ENCODE results near the gene FGFR2.

DNA sequence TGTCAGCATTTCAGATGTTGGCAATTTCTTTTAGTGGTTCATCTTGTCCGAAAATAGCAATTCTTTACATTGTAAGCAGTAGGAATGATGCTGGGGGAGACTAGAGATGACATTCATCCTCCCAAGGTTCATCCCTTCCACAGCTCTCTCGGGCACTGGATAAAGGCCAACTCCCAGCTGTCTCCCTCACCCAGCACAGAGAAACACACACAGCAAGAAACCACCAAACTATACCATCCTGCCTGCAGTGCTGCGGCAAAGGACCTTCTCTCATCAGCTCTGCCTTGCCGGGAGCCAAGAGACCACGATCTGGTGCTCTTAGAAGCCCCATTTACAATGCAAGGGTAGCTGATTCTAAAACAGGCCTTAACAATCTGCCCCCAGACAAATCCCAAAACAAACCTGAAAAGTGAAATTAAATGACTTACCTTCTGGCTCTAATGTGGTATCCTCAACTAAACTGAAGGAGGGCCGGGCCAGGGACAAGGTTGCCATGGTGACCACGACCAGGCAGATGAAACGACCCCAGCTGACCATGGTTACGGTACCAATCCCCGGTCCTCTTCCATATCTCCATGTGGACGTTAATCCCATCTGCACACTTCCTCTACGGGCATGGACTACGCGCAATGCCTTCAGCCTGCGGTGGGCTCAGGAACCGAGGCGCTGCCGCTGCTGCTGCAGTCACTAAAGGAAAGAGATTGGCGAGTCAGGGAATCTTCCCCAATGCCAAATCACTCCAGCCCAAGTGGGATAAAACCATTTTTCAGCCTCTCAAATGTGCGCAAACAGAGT, 4.8 kb downstream of the FGFR2 start:
- TF ChIP-seq, protein P1, sequence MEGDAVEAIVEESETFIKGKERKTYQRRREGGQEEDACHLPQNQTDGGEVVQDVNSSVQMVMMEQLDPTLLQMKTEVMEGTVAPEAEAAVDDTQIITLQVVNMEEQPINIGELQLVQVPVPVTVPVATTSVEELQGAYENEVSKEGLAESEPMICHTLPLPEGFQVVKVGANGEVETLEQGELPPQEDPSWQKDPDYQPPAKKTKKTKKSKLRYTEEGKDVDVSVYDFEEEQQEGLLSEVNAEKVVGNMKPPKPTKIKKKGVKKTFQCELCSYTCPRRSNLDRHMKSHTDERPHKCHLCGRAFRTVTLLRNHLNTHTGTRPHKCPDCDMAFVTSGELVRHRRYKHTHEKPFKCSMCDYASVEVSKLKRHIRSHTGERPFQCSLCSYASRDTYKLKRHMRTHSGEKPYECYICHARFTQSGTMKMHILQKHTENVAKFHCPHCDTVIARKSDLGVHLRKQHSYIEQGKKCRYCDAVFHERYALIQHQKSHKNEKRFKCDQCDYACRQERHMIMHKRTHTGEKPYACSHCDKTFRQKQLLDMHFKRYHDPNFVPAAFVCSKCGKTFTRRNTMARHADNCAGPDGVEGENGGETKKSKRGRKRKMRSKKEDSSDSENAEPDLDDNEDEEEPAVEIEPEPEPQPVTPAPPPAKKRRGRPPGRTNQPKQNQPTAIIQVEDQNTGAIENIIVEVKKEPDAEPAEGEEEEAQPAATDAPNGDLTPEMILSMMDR (IDR thresholded peaks at IDR 0.05) = no peak
- TF ChIP-seq RFX5 (IDR thresholded peaks at IDR 0.05; ENCODE audit: low read length) (no peak), CHD2 (IDR thresholded peaks at IDR 0.05; ENCODE audit: low read length, partially characterized antibody) (no peak), ELF1 (IDR thresholded peaks at IDR 0.05) (no peak), POLR2AphosphoS5 (IDR thresholded peaks at IDR 0.05; ENCODE audit: low read depth, low read length) (no peak), FOXM1 (IDR thresholded peaks at IDR 0.05; ENCODE audit: low read depth) (no peak), RCOR1 (IDR thresholded peaks at IDR 0.05; ENCODE audit: low read length) (no peak), TEAD4 (IDR thresholded peaks at IDR 0.05; ENCODE audit: borderline replicate concordance, insufficient read depth) (no peak)
- TF ChIP-seq, protein P2, sequence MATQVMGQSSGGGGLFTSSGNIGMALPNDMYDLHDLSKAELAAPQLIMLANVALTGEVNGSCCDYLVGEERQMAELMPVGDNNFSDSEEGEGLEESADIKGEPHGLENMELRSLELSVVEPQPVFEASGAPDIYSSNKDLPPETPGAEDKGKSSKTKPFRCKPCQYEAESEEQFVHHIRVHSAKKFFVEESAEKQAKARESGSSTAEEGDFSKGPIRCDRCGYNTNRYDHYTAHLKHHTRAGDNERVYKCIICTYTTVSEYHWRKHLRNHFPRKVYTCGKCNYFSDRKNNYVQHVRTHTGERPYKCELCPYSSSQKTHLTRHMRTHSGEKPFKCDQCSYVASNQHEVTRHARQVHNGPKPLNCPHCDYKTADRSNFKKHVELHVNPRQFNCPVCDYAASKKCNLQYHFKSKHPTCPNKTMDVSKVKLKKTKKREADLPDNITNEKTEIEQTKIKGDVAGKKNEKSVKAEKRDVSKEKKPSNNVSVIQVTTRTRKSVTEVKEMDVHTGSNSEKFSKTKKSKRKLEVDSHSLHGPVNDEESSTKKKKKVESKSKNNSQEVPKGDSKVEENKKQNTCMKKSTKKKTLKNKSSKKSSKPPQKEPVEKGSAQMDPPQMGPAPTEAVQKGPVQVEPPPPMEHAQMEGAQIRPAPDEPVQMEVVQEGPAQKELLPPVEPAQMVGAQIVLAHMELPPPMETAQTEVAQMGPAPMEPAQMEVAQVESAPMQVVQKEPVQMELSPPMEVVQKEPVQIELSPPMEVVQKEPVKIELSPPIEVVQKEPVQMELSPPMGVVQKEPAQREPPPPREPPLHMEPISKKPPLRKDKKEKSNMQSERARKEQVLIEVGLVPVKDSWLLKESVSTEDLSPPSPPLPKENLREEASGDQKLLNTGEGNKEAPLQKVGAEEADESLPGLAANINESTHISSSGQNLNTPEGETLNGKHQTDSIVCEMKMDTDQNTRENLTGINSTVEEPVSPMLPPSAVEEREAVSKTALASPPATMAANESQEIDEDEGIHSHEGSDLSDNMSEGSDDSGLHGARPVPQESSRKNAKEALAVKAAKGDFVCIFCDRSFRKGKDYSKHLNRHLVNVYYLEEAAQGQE (IDR thresholded peaks at IDR 0.05; ENCODE audit: low read depth, low read length) = no peak

Measured in SK-N-SH (cell line).